Measurements from ENCODE around the gene ARHGAP28. TPM values are rescaled to one million over a fixed set of nuclear protein-coding genes. Genes with fewer than 3 reads are reported as not detected.
"Not testable (repeated sequence)": the region's sequence is repeated elsewhere in the genome, so short reads cannot be mapped to it uniquely, and the experiment has no call there.

ARHGAP28 gene
- total and polyA plus RNA-seq, 3 experiments from 2014 or later, result not detected

DNA sequence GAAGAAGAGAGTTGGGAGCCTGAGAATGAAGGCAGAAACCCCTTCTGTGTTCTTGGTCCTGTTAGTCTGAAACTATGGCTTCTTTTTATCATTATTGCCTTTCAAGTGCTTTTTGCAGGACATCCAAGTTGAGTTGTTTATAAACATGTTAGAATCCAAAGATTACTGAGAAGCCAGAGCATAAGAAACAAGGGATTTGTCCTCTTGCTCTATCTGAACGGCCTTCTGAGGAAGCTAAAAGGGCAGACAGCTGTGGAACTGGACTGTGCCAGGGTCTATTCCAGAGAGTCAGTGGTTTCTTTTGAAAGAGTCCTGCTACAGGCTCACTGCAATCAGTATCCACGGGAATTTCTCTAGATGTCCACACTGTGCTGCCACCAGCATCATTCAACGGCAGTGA, 86.6 kb downstream of the ARHGAP28 start:
- H3K27me3 ChIP-seq (ENCODE audit: insufficient read depth, low read length, poor library complexity, severe bottlenecking), result no peaks in the 10 kb centered on the region
- no peaks in the 10 kb centered on the region for H3K27me3 Mint-ChIP-seq
- no peaks in the 10 kb centered on the region for H3K36me3 Mint-ChIP-seq
- no peak for DNase-seq
- H3K4me1 ChIP-seq (ENCODE audit: insufficient read depth, low read length), result no peaks in the 10 kb centered on the region
- H3K4me3 Mint-ChIP-seq, result no peak overlapping the region
- H3K36me3 ChIP-seq (ENCODE audit: insufficient read depth, low read length), result no peaks in the 10 kb centered on the region
- no peak overlapping the region for H3K4me3 ChIP-seq (ENCODE audit: low read length)
- no peaks in the 10 kb centered on the region for H3K9me3 ChIP-seq (ENCODE audit: low read length)
- ChIA-PET CTCF (no interaction called here), POLR2A (no interaction called here)
- peaks cover 1 to 27% (median 2%) of the 10 kb centered on the region in 5 donors for H3K9me3 Mint-ChIP-seq
- no peaks in the 10 kb centered on the region for H3K4me1 Mint-ChIP-seq
- H3K27ac Mint-ChIP-seq, result no peak overlapping the region
- no peak overlapping the region for H3K27ac ChIP-seq (ENCODE audit: low read depth, low read length)

DNA sequence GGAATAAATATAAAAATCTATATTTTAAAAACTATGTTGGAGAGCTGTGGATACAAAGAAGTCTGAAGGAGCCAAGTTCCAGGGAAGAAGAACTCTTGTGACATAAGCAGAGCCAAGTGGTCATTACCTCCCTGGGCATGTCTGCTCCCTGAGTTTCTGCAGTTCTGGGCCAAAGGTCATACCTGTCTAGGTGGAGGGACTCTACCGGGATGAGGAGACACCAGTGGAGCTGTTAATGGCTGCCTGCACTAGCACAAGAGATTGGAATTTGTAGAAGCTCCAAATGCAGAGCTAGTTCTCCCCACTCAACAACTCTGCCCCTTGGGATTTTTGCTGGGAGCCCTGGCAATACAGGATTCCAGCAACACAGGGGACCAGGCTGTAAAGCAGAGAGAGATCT, 89.8 kb downstream of the ARHGAP28 start:
- Mint-ChIP-seq H3K36me3 (no peaks in the 10 kb centered on the region), H3K4me1 (no peaks in the 10 kb centered on the region), H3K4me3 (no peak overlapping the region), H3K27me3 (no peaks in the 10 kb centered on the region), H3K27ac (no peak overlapping the region), H3K9me3 (peaks cover 0 to 29% (median 2%) of the 10 kb centered on the region in 5 donors)
- DNase-seq, result no peak
- ChIA-PET CTCF (no interaction called here), POLR2A (no interaction called here)
- Histone ChIP-seq H3K4me3 (ENCODE audit: low read length) (no peak overlapping the region), H3K27ac (ENCODE audit: low read depth, low read length) (no peak overlapping the region), H3K9me3 (ENCODE audit: low read length) (no peaks in the 10 kb centered on the region), H3K36me3 (ENCODE audit: insufficient read depth, low read length) (no peaks in the 10 kb centered on the region), H3K4me1 (ENCODE audit: insufficient read depth, low read length) (no peaks in the 10 kb centered on the region), H3K27me3 (ENCODE audit: insufficient read depth, low read length, poor library complexity, severe bottlenecking) (no peaks in the 10 kb centered on the region)

DNA sequence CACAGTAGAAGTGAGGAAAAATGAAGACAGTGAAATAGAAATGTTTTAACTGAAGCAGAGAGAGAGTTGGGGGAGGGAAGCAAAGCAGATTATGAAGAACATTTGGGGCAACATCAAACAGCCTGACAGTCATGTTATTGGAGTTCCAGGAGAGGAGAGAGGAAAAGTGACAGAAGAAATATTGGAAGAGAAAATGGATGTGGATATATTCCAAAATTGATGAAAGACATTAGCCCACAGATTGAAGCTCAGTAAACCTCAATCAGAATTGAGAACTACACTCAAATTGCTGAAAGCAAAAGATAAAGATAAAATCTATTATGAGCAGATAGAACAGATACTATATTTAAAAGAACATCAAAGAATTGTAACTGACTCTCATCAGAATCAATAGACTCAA, 90.8 kb downstream of the ARHGAP28 start:
- Mint-ChIP-seq H3K4me3 (no peak overlapping the region), H3K4me1 (no peaks in the 10 kb centered on the region), H3K36me3 (no peaks in the 10 kb centered on the region), H3K27ac (no peak overlapping the region), H3K27me3 (no peaks in the 10 kb centered on the region), H3K9me3 (peaks cover 0 to 21% (median 6%) of the 10 kb centered on the region in 5 donors)
- H3K27me3 ChIP-seq (ENCODE audit: insufficient read depth, low read length, poor library complexity, severe bottlenecking), result no peaks in the 10 kb centered on the region
- no peaks in the 10 kb centered on the region for H3K9me3 ChIP-seq (ENCODE audit: low read length)
- POLR2A ChIA-PET, result no interaction called here
- CTCF ChIA-PET, result no interaction called here
- H3K4me1 ChIP-seq (ENCODE audit: insufficient read depth, low read length), result no peaks in the 10 kb centered on the region
- H3K4me3 ChIP-seq (ENCODE audit: low read length), result no peak overlapping the region
- no peaks in the 10 kb centered on the region for H3K36me3 ChIP-seq (ENCODE audit: insufficient read depth, low read length)
- no peak overlapping the region for H3K27ac ChIP-seq (ENCODE audit: low read depth, low read length)
- DNase-seq, result no peak

- H3K36me3 ChIP-seq (ENCODE audit: insufficient read depth, low read length), result no peaks in the 10 kb centered on the region
- H3K27me3 Mint-ChIP-seq, result no peaks in the 10 kb centered on the region
- H3K4me3 ChIP-seq (ENCODE audit: low read length), result no peak overlapping the region
- no peaks in the 10 kb centered on the region for H3K36me3 Mint-ChIP-seq
- no peaks in the 10 kb centered on the region for H3K4me1 ChIP-seq (ENCODE audit: insufficient read depth, low read length)
- no peaks in the 10 kb centered on the region for H3K4me1 Mint-ChIP-seq
- no peak overlapping the region for H3K27ac Mint-ChIP-seq
- H3K9me3 Mint-ChIP-seq, result peaks cover 2 to 18% (median 6%) of the 10 kb centered on the region in 5 donors
- H3K4me3 Mint-ChIP-seq, result no peak overlapping the region
- H3K27ac ChIP-seq (ENCODE audit: low read depth, low read length), result no peak overlapping the region
- ChIA-PET CTCF (interaction anchor here (1.5 kb wide), 1 partner anchor 9 kb away, joined by 3 read pairs; no protein-coding TSS in a partner anchor), POLR2A (no interaction called here)
- no peaks in the 10 kb centered on the region for H3K27me3 ChIP-seq (ENCODE audit: insufficient read depth, low read length, poor library complexity, severe bottlenecking)
- no peak for DNase-seq
- no peaks in the 10 kb centered on the region for H3K9me3 ChIP-seq (ENCODE audit: low read length)
These were observed 91.8 kb downstream of the ARHGAP28 start for GRCh38 chr18:6821356-6821755.

GRCh38 chr18:6827161-6827560, 97.6 kb downstream of the ARHGAP28 start:
- POLR2A ChIA-PET; H3K4me3 Mint-ChIP-seq; H3K27me3 Mint-ChIP-seq; H3K27me3 ChIP-seq (ENCODE audit: insufficient read depth, low read length, poor library complexity, severe bottlenecking); H3K36me3 Mint-ChIP-seq; H3K4me3 ChIP-seq (ENCODE audit: low read length); H3K4me1 Mint-ChIP-seq; H3K27ac ChIP-seq (ENCODE audit: low read depth, low read length); H3K36me3 ChIP-seq (ENCODE audit: insufficient read depth, low read length); CTCF ChIA-PET; H3K9me3 ChIP-seq (ENCODE audit: low read length); DNase-seq; H3K4me1 ChIP-seq (ENCODE audit: insufficient read depth, low read length); H3K27ac Mint-ChIP-seq: not testable (repeated sequence)
- peaks cover 2 to 17% (median 7%) of the 10 kb centered on the region in 5 donors for H3K9me3 Mint-ChIP-seq

DNA sequence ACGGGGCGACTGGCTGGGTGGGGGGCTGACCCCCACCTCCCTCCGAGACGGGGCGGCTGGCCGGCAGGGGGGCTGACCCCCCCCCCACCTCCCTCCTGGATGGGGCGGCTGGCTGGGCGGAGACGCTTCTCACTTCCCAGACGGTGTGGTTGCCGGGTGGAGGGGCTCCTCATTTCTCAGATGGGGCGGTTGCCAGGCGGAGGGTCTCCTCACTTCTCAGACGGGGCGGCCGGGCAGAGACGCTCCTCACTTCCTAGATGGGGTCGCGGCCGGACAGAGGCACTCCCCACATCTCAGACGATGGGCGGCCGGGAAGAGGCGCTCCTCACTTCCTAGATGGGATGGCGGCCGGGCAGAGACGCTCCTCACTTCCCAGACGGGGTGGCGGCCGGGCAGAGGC, 98.0 kb downstream of the ARHGAP28 start:
- H3K9me3 ChIP-seq (ENCODE audit: low read length); H3K36me3 Mint-ChIP-seq; H3K27me3 ChIP-seq (ENCODE audit: insufficient read depth, low read length, poor library complexity, severe bottlenecking); H3K4me1 Mint-ChIP-seq; H3K4me3 Mint-ChIP-seq; H3K4me3 ChIP-seq (ENCODE audit: low read length); CTCF ChIA-PET; H3K27ac ChIP-seq (ENCODE audit: low read depth, low read length); H3K27me3 Mint-ChIP-seq; H3K36me3 ChIP-seq (ENCODE audit: insufficient read depth, low read length); H3K27ac Mint-ChIP-seq; DNase-seq; POLR2A ChIA-PET; H3K4me1 ChIP-seq (ENCODE audit: insufficient read depth, low read length): not testable (repeated sequence)
- H3K9me3 Mint-ChIP-seq, result peaks cover 2 to 17% (median 7%) of the 10 kb centered on the region in 5 donors

DNA sequence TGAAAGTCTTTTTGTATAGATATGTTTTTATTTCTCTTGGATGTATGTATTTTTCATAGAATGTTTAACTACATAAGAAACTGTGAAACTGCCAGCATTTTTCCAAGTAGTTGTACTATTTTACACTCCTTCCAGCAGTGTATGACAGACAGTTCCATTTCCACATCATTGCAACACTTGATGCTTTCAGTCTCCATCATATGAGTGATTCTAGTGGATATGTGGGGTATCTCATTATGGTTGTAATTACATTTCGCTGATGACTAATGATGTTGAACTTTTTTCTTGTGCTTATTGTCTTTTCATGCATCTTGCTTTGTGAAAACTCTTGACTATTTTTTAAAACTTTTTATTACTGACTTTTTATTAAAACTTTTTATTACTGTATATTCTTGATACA, 101.4 kb downstream of the ARHGAP28 start:
- no peak overlapping the region for H3K4me3 ChIP-seq (ENCODE audit: low read length)
- no peaks in the 10 kb centered on the region for H3K4me1 ChIP-seq (ENCODE audit: insufficient read depth, low read length)
- no peaks in the 10 kb centered on the region for H3K36me3 ChIP-seq (ENCODE audit: insufficient read depth, low read length)
- ChIA-PET CTCF (no interaction called here), POLR2A (no interaction called here)
- H3K27ac Mint-ChIP-seq, result no peak overlapping the region
- H3K27ac ChIP-seq (ENCODE audit: low read depth, low read length), result no peak overlapping the region
- no peaks in the 10 kb centered on the region for H3K27me3 ChIP-seq (ENCODE audit: insufficient read depth, low read length, poor library complexity, severe bottlenecking)
- no peak overlapping the region for H3K4me3 Mint-ChIP-seq
- H3K9me3 Mint-ChIP-seq, result peaks cover 1 to 17% (median 7%) of the 10 kb centered on the region in 5 donors
- H3K9me3 ChIP-seq (ENCODE audit: low read length), result no peaks in the 10 kb centered on the region
- no peaks in the 10 kb centered on the region for H3K36me3 Mint-ChIP-seq
- H3K4me1 Mint-ChIP-seq, result no peaks in the 10 kb centered on the region
- DNase-seq, result no peak
- no peaks in the 10 kb centered on the region for H3K27me3 Mint-ChIP-seq

- no peak for DNase-seq
- Mint-ChIP-seq H3K4me1 (no peaks in the 10 kb centered on the region), H3K36me3 (no peaks in the 10 kb centered on the region), H3K27me3 (no peaks in the 10 kb centered on the region), H3K9me3 (peaks cover 0 to 17% (median 3%) of the 10 kb centered on the region in 5 donors), H3K4me3 (no peak overlapping the region), H3K27ac (no peak overlapping the region)
- POLR2A ChIA-PET, result no interaction called here
- no peak overlapping the region for H3K4me3 ChIP-seq (ENCODE audit: low read length)
- no peak overlapping the region for H3K27ac ChIP-seq (ENCODE audit: low read depth, low read length)
- no peaks in the 10 kb centered on the region for H3K36me3 ChIP-seq (ENCODE audit: insufficient read depth, low read length)
- H3K27me3 ChIP-seq (ENCODE audit: insufficient read depth, low read length, poor library complexity, severe bottlenecking), result no peaks in the 10 kb centered on the region
- no peaks in the 10 kb centered on the region for H3K4me1 ChIP-seq (ENCODE audit: insufficient read depth, low read length)
- CTCF ChIA-PET, result no interaction called here
- no peaks in the 10 kb centered on the region for H3K9me3 ChIP-seq (ENCODE audit: low read length)
These were observed 105.8 kb downstream of the ARHGAP28 start for GRCh38 chr18:6835345-6835744.

GRCh38 chr18:6836331-6836730, 106.8 kb downstream of the ARHGAP28 start:
- H3K9me3 Mint-ChIP-seq, result peaks cover 0 to 16% (median 3%) of the 10 kb centered on the region in 5 donors
- H3K27ac Mint-ChIP-seq, result no peak overlapping the region
- no peaks in the 10 kb centered on the region for H3K9me3 ChIP-seq (ENCODE audit: low read length)
- H3K36me3 ChIP-seq (ENCODE audit: insufficient read depth, low read length), result no peaks in the 10 kb centered on the region
- H3K4me3 Mint-ChIP-seq, result no peak overlapping the region
- no peaks in the 10 kb centered on the region for H3K27me3 Mint-ChIP-seq
- no peaks in the 10 kb centered on the region for H3K4me1 Mint-ChIP-seq
- DNase-seq, result no peak
- H3K27me3 ChIP-seq (ENCODE audit: insufficient read depth, low read length, poor library complexity, severe bottlenecking), result no peaks in the 10 kb centered on the region
- H3K36me3 Mint-ChIP-seq, result no peaks in the 10 kb centered on the region
- no peaks in the 10 kb centered on the region for H3K4me1 ChIP-seq (ENCODE audit: insufficient read depth, low read length)
- POLR2A ChIA-PET, result no interaction called here
- CTCF ChIA-PET, result no interaction called here
- no peak overlapping the region for H3K27ac ChIP-seq (ENCODE audit: low read depth, low read length)
- H3K4me3 ChIP-seq (ENCODE audit: low read length), result no peak overlapping the region
